DMS79 (cell line): ENCODE measurements around the gene PUDP.

Source experiments
- DNase-seq: peaks from one replicate; lab custom pipeline; 2025; lab: John Stamatoyannopoulos, UW

The PUDP gene

GRCh38 chrX:7146703-7147412 is 1.1 kb downstream of the PUDP start:
- no peak for DNase-seq

- no peak for DNase-seq
Measured at GRCh38 chrX:7146020-7146702, 1.8 kb downstream of the PUDP start.

- DNase-seq: no peak
Measured at GRCh38 chrX:7145454-7145853, 2.5 kb downstream of the PUDP start.

- DNase-seq: no peak
Measured at GRCh38 chrX:7143941-7144525, 3.9 kb downstream of the PUDP start.

- DNase-seq: no peak
Measured at GRCh38 chrX:7143076-7143475, 4.9 kb downstream of the PUDP start.

GRCh38 chrX:7139202-7140081 is 8.5 kb downstream of the PUDP start:
- DNase-seq: no peak

GRCh38 chrX:7134981-7135380 is 13.0 kb downstream of the PUDP start:
- DNase-seq: no peak

GRCh38 chrX:7133050-7133440 is 14.9 kb downstream of the PUDP start:
- DNase-seq: no peak

- peak; percentile 42 for DNase-seq
Measured at GRCh38 chrX:7132335-7133049, 15.5 kb downstream of the PUDP start.

GRCh38 chrX:7131621-7132020 is 16.3 kb downstream of the PUDP start:
- DNase-seq: no peak

- no peak for DNase-seq
Measured at GRCh38 chrX:7127056-7127455, 20.9 kb downstream of the PUDP start.

- DNase-seq: no peak
Measured at GRCh38 chrX:7120878-7121219, 27.1 kb downstream of the PUDP start.

- no peak for DNase-seq
Measured at GRCh38 chrX:7119950-7120877, 27.7 kb downstream of the PUDP start.

- DNase-seq: no peak
Measured at GRCh38 chrX:7117587-7117986, 30.4 kb downstream of the PUDP start.

- DNase-seq: no peak
Measured at GRCh38 chrX:7116081-7116480, 31.9 kb downstream of the PUDP start.

- DNase-seq: no peak
Measured at GRCh38 chrX:7115557-7115956, 32.4 kb downstream of the PUDP start.

GRCh38 chrX:7112071-7112470 is 35.9 kb downstream of the PUDP start:
- no peak for DNase-seq

GRCh38 chrX:7111518-7111917 is 36.4 kb downstream of the PUDP start:
- DNase-seq: no peak

GRCh38 chrX:7110821-7111276 is 37.1 kb downstream of the PUDP start:
- no peak for DNase-seq
